Uterus (tissue), 2 donors: ENCODE data around the gene STAC3.

Experiments
- CTCF ChIP-seq, 4 experiments: fragments of 200-600 bp in 2 of 4; fragments of 450-650 bp in 2 of 4; sonication (generic) in 2 of 4; IDR thresholded peaks; one replicate each; pipeline ENCODE4 v1.5.1; 2016 to 2019; ENCODE audit warnings: antibody characterized with exemption in 4 of 4, mild to moderate bottlenecking in 2 of 4, moderate library complexity in 1 of 4
- POLR2A ChIP-seq, 2 donors: fragments of 450-650 bp; IDR thresholded peaks; one replicate each; pipeline ENCODE4 v1.6.1; 2016; ENCODE audit warnings: antibody characterized with exemption in 2 of 2, mild to moderate bottlenecking in 1 of 2, moderate library complexity in 1 of 2

GRCh38 chr12:57208631-57209282, 42.2 kb downstream of the STAC3 start:
- TF ChIP-seq CTCF (IDR thresholded peaks at IDR 0.05) (no peak), POLR2A (IDR thresholded peaks at IDR 0.05) (no peak)
